Activated gamma-delta T cell treated with Interleukin-2 at 50 U/mL for 16 hours (primary cell): ENCODE data around the gene RBMS3.

Experiments used
- DNase-seq: peaks from one replicate; pipeline ENCODE4 v3.0.0-alpha.2; 2020

Gene RBMS3

GRCh38 chr3:29850641-29851040 is 569.8 kb downstream of the RBMS3 start:
- DNase-seq: no peak

GRCh38 chr3:29852767-29853166 is 571.9 kb downstream of the RBMS3 start:
- DNase-seq: no peak

DNA sequence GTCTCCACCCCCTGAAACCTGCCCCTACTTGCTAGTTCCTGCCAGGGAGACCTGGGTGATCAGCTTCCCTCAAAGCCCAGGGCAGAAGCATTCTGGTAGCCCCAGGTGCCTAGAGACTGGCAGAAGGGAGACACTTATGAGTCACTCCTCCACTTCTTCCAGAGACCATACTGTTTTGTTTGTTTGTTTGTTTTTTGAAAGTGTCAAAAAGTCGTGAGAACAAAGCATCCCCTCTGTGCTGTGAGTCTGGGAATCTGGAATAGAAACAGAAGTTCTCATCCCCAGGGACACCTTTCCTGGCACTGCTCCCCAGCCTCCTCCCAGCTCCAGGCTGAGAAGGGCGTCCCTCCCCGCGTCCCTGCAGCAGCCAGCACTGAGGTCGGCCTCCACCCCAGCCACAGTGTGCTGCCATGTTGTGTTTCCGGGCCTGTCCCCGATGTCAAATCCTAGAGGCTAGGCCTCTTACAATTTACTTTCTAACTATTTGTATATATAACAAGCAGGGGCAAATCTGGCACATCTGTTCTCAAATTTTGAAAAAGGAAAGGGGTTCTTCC is 573.0 kb downstream of the RBMS3 start:
- DNase-seq: no peak

DNA sequence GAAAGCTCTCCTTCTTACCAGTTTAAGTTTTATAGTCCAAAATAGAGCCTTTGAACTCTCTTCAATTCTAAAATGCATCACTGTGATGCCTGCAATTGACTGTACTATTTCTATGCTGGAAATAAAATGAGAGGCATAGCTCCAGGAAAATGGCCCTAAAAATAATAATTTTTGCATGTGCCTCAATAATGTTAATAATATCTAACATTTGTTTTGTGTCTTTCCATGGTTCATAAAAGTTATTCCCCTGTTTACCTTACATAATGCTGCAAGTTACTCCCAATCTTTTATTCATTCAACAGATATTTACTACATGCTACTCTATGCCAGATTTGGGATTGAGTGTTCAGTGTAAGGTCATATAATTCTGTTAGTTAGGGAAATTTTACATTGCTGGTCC is 574.0 kb downstream of the RBMS3 start:
- DNase-seq: no peak

- DNase-seq: no peak
These were observed 578.9 kb downstream of the RBMS3 start for GRCh38 chr3:29859726-29860270.

DNA sequence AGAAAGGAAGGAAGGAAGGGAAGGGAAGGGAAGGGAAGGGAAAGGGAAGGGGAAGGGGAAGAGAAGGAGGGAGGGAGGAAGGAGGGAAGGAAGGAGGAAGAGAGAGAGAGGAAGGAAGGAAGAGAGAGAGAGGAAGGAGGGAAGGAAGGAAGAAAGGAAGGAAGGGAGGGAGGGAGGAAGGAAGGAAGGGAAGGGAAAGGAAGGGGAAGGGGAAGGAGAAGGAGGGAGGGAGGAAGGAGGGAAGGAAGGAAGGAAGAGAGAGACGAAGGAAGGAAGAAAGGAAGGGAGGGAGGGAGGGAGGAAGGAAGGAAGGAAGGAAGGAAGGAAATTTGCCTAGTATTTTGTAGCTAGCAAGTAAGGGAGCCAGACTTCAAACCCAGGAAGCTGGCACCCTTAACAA is 583.9 kb downstream of the RBMS3 start:
- DNase-seq: no peak

DNA sequence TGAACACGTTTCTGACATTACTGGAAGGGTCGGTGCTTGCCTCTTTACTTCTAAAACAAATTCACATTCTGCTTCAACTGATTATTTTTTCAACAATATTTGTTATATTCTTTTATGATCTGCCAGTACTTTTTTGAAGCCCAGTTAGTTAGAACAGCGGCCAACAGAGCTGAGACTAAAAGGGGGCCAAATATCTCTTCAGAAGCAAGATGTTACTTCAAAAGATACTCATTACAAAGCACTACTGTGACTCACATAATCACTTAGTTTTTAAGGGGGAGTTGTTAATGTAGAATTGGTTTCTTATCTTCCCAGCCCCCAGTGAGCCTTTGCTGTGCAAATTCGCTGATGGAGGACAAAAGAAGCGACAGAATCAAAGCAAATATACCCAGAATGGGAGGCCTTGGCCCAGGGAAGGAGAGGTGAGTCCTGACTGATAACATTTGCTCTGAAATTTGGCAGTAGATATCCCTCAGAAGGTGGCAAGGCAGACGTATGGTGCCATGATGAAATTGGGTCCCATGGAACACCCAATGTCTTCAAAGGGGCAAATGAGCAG is 587.8 kb downstream of the RBMS3 start:
- no peak for DNase-seq

DNA sequence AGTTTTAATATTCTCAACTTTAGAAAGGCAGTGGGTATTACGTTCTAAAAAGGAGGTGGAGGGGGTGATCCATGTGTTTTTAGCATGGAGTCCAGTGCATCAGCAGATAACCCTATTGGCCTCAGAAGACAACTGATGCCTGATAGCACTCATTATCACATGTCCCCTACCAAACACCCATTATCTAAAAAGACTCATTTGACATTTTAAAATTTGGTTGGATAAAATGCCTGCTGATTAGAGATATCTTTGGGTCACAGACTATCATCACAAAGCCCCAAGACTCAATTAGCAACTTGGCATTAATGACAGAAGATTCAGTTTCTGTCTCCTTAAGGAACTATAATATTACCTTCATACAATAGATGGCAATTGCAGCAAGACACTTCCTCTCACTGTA is 589.3 kb downstream of the RBMS3 start:
- DNase-seq: no peak

DNA sequence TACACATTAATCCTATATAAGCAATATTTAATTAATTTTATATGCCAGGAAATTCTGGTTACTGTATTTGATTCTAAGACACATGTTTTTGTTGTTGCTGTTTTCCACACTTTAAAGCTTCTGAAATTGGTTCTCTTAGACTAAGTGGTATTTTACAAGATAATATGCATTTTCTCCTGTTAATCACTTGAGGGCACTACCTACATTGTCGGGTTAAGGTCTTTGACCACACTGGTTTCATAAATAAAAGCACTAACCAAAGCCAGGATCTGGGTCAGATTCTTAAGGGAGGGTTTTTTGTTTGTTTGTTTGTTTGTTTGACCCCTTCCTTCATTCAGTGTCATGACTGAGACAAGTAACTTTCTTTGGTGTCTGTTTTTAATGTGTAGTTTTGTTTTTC is 590.2 kb downstream of the RBMS3 start:
- DNase-seq: no peak

GRCh38 chr3:29880809-29881208 is 599.9 kb downstream of the RBMS3 start:
- no peak for DNase-seq

- DNase-seq: no peak
These were observed 606.6 kb downstream of the RBMS3 start for GRCh38 chr3:29887451-29887850.

- no peak for DNase-seq
These were observed 608.3 kb downstream of the RBMS3 start for GRCh38 chr3:29889215-29889614.

GRCh38 chr3:29890801-29891200 is 609.9 kb downstream of the RBMS3 start:
- no peak for DNase-seq

GRCh38 chr3:29892976-29893554 is 612.2 kb downstream of the RBMS3 start:
- DNase-seq: no peak

GRCh38 chr3:29896856-29897255 is 616.0 kb downstream of the RBMS3 start:
- no peak for DNase-seq

DNA sequence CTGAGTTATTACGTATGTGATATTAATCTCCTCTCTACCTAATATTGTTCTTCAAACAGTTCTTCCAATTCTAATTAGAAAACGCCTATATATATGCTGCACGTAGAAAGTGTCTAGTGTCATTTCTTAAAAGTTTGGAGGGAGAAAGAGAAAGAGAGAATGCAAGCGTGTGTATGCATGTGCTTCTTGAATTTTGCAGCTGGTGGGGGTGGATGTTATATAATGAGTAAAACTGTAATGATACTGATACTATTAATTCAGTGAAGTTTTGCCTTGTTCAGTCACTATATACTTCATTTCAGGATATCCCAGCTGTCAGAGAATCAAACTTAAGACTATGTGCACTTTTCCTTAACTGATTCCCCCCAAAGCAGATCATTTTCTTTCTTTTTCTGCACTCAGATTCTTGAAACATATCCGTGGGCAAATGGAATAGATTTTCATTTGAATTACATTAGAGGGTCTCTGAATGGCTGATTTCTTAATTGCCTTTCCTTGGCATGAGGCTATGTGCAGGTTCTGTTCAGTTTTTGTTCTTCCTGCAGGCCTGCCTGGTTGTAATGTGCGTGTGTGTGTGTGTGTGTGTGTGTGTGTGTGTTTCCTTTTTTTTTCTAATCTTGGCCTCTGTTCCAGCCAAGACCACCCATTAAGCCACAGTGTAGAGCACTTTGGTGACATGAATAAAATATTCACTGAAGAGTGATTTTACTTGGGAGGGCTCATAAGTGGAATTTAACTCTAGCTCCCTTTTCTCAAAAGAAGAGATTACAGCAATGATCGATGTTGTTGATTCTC is 617.5 kb downstream of the RBMS3 start:
- DNase-seq: no peak

DNA sequence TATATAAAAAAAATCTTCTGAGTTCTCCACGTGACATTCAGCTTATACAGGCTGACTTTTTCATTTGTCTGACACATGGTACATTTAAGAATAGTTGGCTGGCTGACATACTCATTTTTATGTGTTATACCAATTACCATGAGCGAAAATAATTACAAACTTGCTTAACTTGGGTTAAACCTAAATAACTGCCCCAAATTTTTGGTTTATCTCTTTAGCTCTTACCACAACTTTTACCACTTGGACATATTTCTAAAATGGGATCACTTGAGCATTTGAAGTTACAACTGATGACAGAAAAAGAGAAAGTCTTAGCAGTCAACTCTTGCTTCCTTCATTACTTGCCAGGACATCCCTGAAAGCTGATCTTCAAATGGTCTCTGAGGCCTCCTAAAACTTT is 618.1 kb downstream of the RBMS3 start:
- DNase-seq: no peak

- DNase-seq: no peak
These were observed 620.2 kb downstream of the RBMS3 start for GRCh38 chr3:29901097-29901496.

GRCh38 chr3:29903600-29903999 is 622.7 kb downstream of the RBMS3 start:
- DNase-seq: no peak

GRCh38 chr3:29906906-29907305 is 626.0 kb downstream of the RBMS3 start:
- DNase-seq: no peak

- no peak for DNase-seq
These were observed 631.9 kb downstream of the RBMS3 start for GRCh38 chr3:29912600-29913288.

DNA sequence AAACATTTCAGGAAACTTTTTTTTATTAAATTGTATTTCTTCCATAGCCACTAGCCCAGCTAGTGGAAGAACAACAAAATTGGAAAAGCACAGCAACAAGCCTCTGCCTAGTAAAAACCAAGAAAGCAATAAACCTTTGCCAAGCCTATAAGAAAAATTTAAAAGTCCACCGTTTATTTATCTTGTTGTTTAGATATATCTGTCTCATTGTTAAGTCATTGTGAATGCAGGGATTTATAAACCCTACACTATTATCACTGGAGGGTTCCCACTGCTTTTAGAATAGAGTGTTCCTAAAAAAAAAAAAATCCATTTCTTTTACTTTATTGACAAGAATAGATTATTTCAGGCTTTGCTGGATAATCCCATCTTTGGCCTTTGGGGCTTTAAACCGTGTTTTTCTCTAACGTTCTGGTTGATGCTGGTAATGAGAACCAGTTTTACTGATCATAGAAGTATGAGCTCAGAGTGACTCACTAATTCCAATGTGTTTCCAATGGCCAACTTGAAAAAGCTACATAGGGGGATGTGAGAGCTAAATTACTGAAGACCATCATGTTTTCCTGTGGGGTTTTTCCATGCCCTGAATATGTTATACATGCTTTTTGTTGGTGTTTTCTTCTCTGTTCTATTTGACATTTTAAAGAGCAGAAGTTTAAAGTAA is 634.1 kb downstream of the RBMS3 start:
- DNase-seq: no peak

- no peak for DNase-seq
These were observed 638.7 kb downstream of the RBMS3 start for GRCh38 chr3:29919571-29919970.
